HUES48 (cell line): ENCODE measurements around the gene SPATA16.

Experiments
- H3K27ac ChIP-seq: one replicate; pipeline ENCODE4 v1.7.0; 2013; ENCODE audit warnings: low read depth, low read length, inconsistent platforms
- H3K27me3 ChIP-seq: 2 replicates; pipeline ENCODE4 v1.6.1; 2013; ENCODE audit warnings: mild to moderate bottlenecking, low read length; ENCODE audit not compliant: control insufficient read depth, insufficient read depth
- H3K36me3 ChIP-seq: 2 replicates; pipeline ENCODE4 v1.6.1; 2013; ENCODE audit warnings: low read length; ENCODE audit not compliant: control insufficient read depth, insufficient read depth
- H3K4me1 ChIP-seq: 2 replicates; pipeline ENCODE4 v1.6.1; 2013; ENCODE audit warnings: mild to moderate bottlenecking, low read length; ENCODE audit not compliant: control insufficient read depth, insufficient read depth
- H3K4me3 ChIP-seq: 2 replicates; pipeline ENCODE4 v1.5.1; 2013; ENCODE audit warnings: mild to moderate bottlenecking, low read depth, low read length
- H3K9ac ChIP-seq: 2 replicates; pipeline ENCODE4 v1.6.1; 2013; ENCODE audit warnings: mild to moderate bottlenecking, low read depth, low read length, moderate library complexity
- H3K9me3 ChIP-seq: 2 replicates; pipeline ENCODE4 v1.6.1; 2013; ENCODE audit warnings: low read length; ENCODE audit not compliant: control insufficient read depth, insufficient read depth

Gene SPATA16

DNA sequence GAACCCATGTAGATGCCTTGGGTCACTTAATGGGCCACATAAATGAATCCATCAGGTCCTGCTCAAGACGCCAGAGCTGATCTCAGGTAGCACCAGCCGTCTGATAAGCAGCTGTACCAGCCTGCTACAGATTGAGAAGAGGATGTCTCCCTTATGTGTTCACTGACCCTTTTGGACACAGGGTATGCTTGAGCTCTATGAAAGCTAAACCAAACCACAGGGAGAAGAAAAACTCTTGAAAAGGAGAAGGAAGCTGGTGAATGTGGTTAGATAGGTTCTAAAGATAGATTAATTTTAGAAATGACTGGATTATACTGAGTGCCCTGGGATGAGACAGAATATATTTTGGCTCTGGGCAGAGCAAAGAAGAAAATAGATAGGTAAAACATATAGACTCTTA, 187.5 kb downstream of the SPATA16 start:
- Histone ChIP-seq H3K27me3 (no peaks in the 10 kb centered on the region), H3K4me3 (no peak overlapping the region), H3K9me3 (no peaks in the 10 kb centered on the region), H3K9ac (no peak overlapping the region), H3K4me1 (no peaks in the 10 kb centered on the region), H3K27ac (no peak overlapping the region), H3K36me3 (no peaks in the 10 kb centered on the region)

- no peaks in the 10 kb centered on the region for H3K27me3 ChIP-seq
- H3K9ac ChIP-seq = no peak overlapping the region
- H3K27ac ChIP-seq = no peak overlapping the region
- no peaks in the 10 kb centered on the region for H3K4me1 ChIP-seq
- no peaks in the 10 kb centered on the region for H3K9me3 ChIP-seq
- H3K4me3 ChIP-seq = no peak overlapping the region
- H3K36me3 ChIP-seq = no peaks in the 10 kb centered on the region
These were observed 189.5 kb downstream of the SPATA16 start for GRCh38 chr3:172951511-172951910.

DNA sequence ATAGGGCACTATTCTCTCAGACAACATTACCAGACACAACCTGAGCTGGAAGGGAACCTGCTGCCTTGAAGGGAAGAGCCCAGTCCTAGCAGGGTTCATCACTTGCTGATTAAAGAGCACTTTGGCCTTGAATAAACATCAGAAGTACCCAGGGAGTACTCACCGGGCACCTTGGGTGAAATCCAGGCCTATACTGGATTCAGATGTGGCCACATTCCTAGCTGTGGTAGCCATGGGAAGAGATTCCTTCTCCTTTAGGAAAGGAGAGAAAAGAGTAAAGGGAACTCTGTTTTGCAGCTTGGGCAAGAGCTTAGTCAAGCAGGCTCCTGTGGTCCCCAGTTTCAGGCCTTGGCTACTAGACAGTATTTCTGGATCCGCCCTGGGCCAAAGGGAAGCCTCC, 195.0 kb downstream of the SPATA16 start:
- H3K4me1 ChIP-seq = no peaks in the 10 kb centered on the region
- no peaks in the 10 kb centered on the region for H3K9me3 ChIP-seq
- no peak overlapping the region for H3K4me3 ChIP-seq

DNA sequence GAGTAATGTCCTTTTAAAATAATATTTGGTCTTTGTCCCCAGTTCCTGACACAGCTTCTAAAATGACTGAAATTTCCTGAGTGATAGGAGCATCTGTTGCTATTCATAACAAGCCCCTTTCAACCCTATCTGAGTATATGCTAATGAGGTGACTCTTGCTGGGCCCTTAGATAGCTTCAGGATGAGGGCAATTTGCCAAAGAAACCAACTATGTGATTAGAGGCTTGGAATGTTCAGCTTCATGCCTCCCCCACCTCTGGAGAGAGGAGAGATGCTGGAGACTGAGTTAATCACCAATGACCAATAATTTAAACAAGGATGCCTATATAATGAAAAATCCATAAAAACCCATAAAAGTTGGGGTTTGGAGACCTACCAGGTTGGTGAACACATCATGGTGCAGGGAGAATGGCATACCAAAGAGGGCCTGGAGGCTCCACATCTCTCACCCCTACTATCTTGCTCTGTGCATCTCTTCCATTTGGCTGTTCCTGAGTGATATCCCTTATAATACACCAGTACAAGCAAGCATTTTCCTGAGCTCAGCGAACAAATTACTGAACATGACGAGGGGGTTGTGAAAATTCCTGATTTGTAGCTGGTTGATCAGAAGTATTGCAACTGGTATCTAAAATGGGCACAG, 201.3 kb downstream of the SPATA16 start:
- no peaks in the 10 kb centered on the region for H3K9me3 ChIP-seq
- H3K27ac ChIP-seq = no peak overlapping the region
- no peaks in the 10 kb centered on the region for H3K27me3 ChIP-seq
- no peak overlapping the region for H3K9ac ChIP-seq
- no peak overlapping the region for H3K4me3 ChIP-seq
- peaks cover 7% of the 10 kb centered on the region; the same call in 1 of the 2 replicates for H3K4me1 ChIP-seq
- no peaks in the 10 kb centered on the region for H3K36me3 ChIP-seq

More for the DNA sequence above, 195.0 kb downstream of the SPATA16 start:
- Histone ChIP-seq H3K9ac (no peak overlapping the region), H3K27ac (no peak overlapping the region), H3K36me3 (no peaks in the 10 kb centered on the region), H3K27me3 (no peaks in the 10 kb centered on the region)

GRCh38 chr3:172938788-172939187, 202.2 kb downstream of the SPATA16 start:
- Histone ChIP-seq H3K27me3 (no peaks in the 10 kb centered on the region), H3K9ac (no peak overlapping the region), H3K27ac (no peak overlapping the region), H3K4me3 (no peak overlapping the region), H3K4me1 (peaks cover 7% of the 10 kb centered on the region; the same call in 1 of the 2 replicates), H3K36me3 (no peaks in the 10 kb centered on the region), H3K9me3 (no peaks in the 10 kb centered on the region)

DNA sequence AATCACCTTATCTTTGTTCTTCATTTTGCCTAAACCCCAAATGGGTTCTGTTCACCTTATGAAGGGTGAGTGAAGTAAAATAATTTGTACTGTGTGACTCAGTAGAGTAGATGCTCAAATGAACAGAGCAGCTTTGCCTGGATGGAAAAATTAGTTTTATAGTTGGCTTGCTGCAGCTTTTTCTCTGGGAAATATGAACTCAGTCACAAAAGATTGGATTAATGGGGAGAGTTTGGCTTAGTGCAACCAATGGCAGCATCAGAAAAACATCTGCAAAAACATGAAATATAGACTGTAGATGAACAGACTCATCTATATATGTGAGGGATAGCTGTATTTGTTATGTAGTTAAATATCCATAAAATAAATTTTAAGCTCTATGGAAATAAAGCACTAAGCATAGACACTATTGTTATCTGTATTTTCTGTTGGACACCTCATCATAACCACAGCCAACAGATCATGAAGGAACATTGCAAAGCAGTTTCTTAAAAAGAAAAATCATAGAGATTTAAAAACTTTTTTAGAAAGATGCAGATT, 209.2 kb downstream of the SPATA16 start:
- Histone ChIP-seq H3K4me3 (no peak overlapping the region), H3K9ac (no peak overlapping the region), H3K36me3 (no peaks in the 10 kb centered on the region), H3K9me3 (no peaks in the 10 kb centered on the region), H3K4me1 (no peaks in the 10 kb centered on the region), H3K27me3 (no peaks in the 10 kb centered on the region), H3K27ac (no peak overlapping the region)

DNA sequence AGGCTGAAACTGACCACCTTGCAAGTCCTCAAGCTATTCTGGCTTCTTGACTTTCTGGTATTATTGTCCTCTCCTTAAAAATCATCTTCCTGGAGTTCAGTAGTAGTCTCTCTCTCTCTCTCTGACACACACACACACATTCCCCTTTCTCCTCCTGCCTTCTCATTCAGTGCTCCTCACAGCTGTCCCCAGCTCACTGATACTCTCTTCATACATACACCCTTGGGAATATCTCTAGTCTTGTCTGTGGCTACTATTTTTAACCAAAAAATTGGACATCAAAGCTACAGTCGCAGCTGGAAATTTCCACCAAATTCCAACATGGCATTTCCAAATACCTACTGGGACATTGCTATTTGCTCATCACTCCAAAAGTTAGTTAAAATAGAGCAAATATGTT, 211.6 kb downstream of the SPATA16 start:
- Histone ChIP-seq H3K9ac (no peak overlapping the region), H3K9me3 (no peaks in the 10 kb centered on the region), H3K4me3 (no peak overlapping the region), H3K4me1 (no peaks in the 10 kb centered on the region), H3K27ac (no peak overlapping the region), H3K36me3 (no peaks in the 10 kb centered on the region), H3K27me3 (no peaks in the 10 kb centered on the region)

DNA sequence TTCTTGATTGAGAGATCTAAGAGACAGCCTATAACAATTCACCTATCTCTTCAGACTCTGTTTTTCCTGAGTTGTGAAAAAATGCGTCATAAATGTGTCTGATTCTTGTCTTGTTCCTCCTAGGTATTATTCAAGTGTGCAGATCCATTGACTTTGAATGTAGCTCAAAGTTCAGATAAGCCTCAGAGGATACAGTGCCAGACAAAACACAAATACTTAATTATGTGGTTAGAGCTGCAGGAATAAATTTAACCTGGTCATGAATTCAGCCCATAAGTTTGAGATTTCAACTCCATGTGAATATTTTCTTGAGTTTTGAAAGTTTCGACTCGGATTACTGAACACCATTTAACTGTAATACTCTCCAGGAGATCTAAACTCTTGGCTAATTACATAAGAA, 216.5 kb downstream of the SPATA16 start:
- Histone ChIP-seq H3K36me3 (no peaks in the 10 kb centered on the region), H3K27ac (no peak overlapping the region), H3K9me3 (no peaks in the 10 kb centered on the region)

DNA sequence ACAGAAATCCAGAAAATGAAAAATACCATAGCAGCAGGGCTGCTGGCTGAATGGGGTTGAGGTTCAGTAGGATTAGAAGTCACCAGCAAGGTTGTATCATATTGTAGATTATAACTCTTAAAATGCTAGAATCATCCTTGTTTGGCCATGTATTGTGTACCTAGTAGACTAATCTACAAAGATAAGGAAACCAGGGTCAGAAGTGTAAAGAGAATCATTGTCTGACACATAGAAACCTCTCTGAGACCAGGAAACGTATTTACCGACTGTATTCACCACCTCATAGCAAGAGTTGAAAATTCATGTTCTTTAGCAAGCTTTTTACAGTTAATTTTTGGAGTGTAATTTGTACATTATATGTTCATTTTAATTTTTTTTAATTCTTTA, 221.7 kb downstream of the SPATA16 start:
- no peak overlapping the region for H3K4me3 ChIP-seq
- H3K27me3 ChIP-seq = no peaks in the 10 kb centered on the region
- H3K9me3 ChIP-seq = no peaks in the 10 kb centered on the region
- H3K4me1 ChIP-seq = peaks cover 15% of the 10 kb centered on the region
- no peak overlapping the region for H3K9ac ChIP-seq
- H3K27ac ChIP-seq = no peak overlapping the region
- H3K36me3 ChIP-seq = no peaks in the 10 kb centered on the region

More for the DNA sequence above, 216.5 kb downstream of the SPATA16 start:
- Histone ChIP-seq H3K27me3 (no peaks in the 10 kb centered on the region), H3K4me3 (no peak overlapping the region), H3K4me1 (no peaks in the 10 kb centered on the region), H3K9ac (no peak overlapping the region)

GRCh38 chr3:172918568-172919296, 222.3 kb downstream of the SPATA16 start:
- peaks cover 15% of the 10 kb centered on the region for H3K4me1 ChIP-seq
- no peak overlapping the region for H3K4me3 ChIP-seq
- no peaks in the 10 kb centered on the region for H3K27me3 ChIP-seq
- H3K36me3 ChIP-seq = no peaks in the 10 kb centered on the region
- no peaks in the 10 kb centered on the region for H3K9me3 ChIP-seq
- no peak overlapping the region for H3K9ac ChIP-seq
- H3K27ac ChIP-seq = peak overlapping the region; percentile 21

DNA sequence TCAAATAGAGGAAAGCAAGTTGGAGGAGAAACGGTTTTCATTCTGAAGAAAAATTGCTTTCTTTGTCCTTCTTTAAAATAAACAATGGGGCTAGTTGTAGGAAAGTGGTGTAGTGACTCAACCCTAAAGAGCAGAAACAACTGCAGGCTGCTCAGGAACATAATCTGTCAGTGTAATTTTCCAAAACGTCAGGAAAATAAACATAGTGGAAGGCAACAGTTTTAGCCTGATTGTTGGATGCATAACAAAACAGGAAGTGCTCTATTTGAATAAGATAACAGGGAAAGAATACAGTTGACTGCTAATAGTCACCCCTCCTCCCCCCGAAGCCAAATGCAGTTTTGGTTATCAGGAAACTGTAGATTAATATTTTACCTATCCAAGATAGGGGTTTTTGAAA, 222.9 kb downstream of the SPATA16 start:
- no peak overlapping the region for H3K9ac ChIP-seq
- peaks cover 15% of the 10 kb centered on the region for H3K4me1 ChIP-seq
- H3K27me3 ChIP-seq = no peaks in the 10 kb centered on the region
- peak overlapping the region; percentile 0 for H3K27ac ChIP-seq
- H3K36me3 ChIP-seq = no peaks in the 10 kb centered on the region
- no peak overlapping the region for H3K4me3 ChIP-seq
- no peaks in the 10 kb centered on the region for H3K9me3 ChIP-seq
